Measurements from ENCODE around the gene SLC25A39. TPM values are rescaled to one million over a fixed set of nuclear protein-coding genes. Genes with fewer than 3 reads are reported as not detected.

Gene SLC25A39
- total and polyA plus RNA-seq, 12 donors: 100.0 to 262 (median 157) TPM

- DNase-seq: no peak
- WGBS, 4 donors: 70 to 82% (median 76%) methylated on average over 4 to 6 of the region's 6 CpGs
- Histone ChIP-seq H3K4me3 (no peak overlapping the region), H3K27ac (no peak overlapping the region), H3K9me3 (replicated peaks in 1 of 3) (no peaks in the 10 kb centered on the region), H3K36me3 (replicated peaks in 1 of 2) (no peaks in the 10 kb centered on the region), H3K4me1 (replicated peaks in 1 of 2) (no peaks in the 10 kb centered on the region), H3K27me3 (no peaks in the 10 kb centered on the region)
- TF ChIP-seq CTCF (IDR thresholded peaks at IDR 0.05): no peak
- no peak for TF ChIP-seq POLR2A (IDR thresholded peaks at IDR 0.05)
- intact Hi-C loops (cut with DNase I): no loop called here
Measured at GRCh38 chr17:44272954-44273353, 51.7 kb downstream of the SLC25A39 start.

GRCh38 chr17:44272321-44272951 lies 52.2 kb downstream of the SLC25A39 start:
- no peaks in the 10 kb centered on the region for H3K27me3 ChIP-seq
- H3K36me3 ChIP-seq (replicated peaks in 1 of 2): no peaks in the 10 kb centered on the region
- no peaks in the 10 kb centered on the region for H3K9me3 ChIP-seq (replicated peaks in 1 of 3)
- H3K27ac ChIP-seq: no peak overlapping the region
- DNase-seq: no peak
- no peak overlapping the region for H3K4me3 ChIP-seq
- H3K4me1 ChIP-seq (replicated peaks in 1 of 2): no peaks in the 10 kb centered on the region
- intact Hi-C loops (cut with DNase I): no loop called here
- 71 to 79% (median 77%) methylated on average over 13 of the region's 13 CpGs for WGBS, 4 donors
- TF ChIP-seq POLR2A (IDR thresholded peaks at IDR 0.05): no peak
- no peak for TF ChIP-seq CTCF (IDR thresholded peaks at IDR 0.05)

Small RNA genes lying within 50 kb of the gene (small RNA-seq; reads per million reads assigned to genes)
- gene RF00012 (0 reads per million in 2 donors), gene RN7SL507P (0 to 0.24 reads per million in 2 donors), gene RNU6-453P (0 to 0.08 reads per million in 2 donors)

Other genes with a start within 250 kb of the SLC25A39 start
- 100 to 1,000 TPM in 3 of 9 donors, 10 to 100 TPM in 6; 15.1 to 144 (median 71.7) TPM for gene HDAC5, start 201.2 kb downstream of the SLC25A39 start, total RNA-seq
- gene HDAC5, start 201.2 kb downstream of the SLC25A39 start, polyA plus RNA-seq: 100 to 1,000 TPM in 1 of 3 donors, 10 to 100 TPM in 1, 1 to 10 TPM in 1; 4.8 to 102 (median 83.0) TPM
- 1 to 10 TPM in 3 of 9 donors, under 1 TPM in 5, not detected in 1; 0.49 to 2.6 (median 0.91) TPM for gene HROB, start 182.9 kb downstream of the SLC25A39 start, total RNA-seq
- 1 to 10 TPM in 2 of 3 donors, under 1 TPM in 1; 0.42 to 2.6 (median 1.5) TPM for gene HROB, start 182.9 kb downstream of the SLC25A39 start, polyA plus RNA-seq
- under 1 TPM in 7 of 9 donors, not detected in 2; 0.22 to 0.83 (median 0.39) TPM for gene ASB16, start 154.1 kb downstream of the SLC25A39 start, total RNA-seq
- gene ASB16, start 154.1 kb downstream of the SLC25A39 start, polyA plus RNA-seq: under 1 TPM; 0.13 to 0.48 (median 0.16) TPM
- gene TMUB2, start 137.9 kb downstream of the SLC25A39 start, total RNA-seq: 10 to 100 TPM; 21.8 to 48.6 (median 38.7) TPM
- gene TMUB2, start 137.9 kb downstream of the SLC25A39 start, polyA plus RNA-seq: 10 to 100 TPM; 22.8 to 89.3 (median 79.1) TPM
- gene ATXN7L3, start 124.9 kb downstream of the SLC25A39 start, total RNA-seq: 10 to 100 TPM; 21.3 to 61.4 (median 48.9) TPM
- 10 to 100 TPM; 19.6 to 81.4 (median 47.1) TPM for gene ATXN7L3, start 124.9 kb downstream of the SLC25A39 start, polyA plus RNA-seq
- gene UBTF, start 105.1 kb downstream of the SLC25A39 start, total RNA-seq: 10 to 100 TPM; 42.8 to 92.6 (median 65.5) TPM
- gene UBTF, start 105.1 kb downstream of the SLC25A39 start, polyA plus RNA-seq: 10 to 100 TPM; 37.1 to 80.6 (median 51.3) TPM
- gene SLC4A1, start 56.7 kb downstream of the SLC25A39 start, total RNA-seq: 1 to 10 TPM in 2 of 9 donors, under 1 TPM in 2, not detected in 5; 0.15 to 8.5 (median 0.70) TPM
- under 1 TPM in 2 of 3 donors, not detected in 1; 0.13 to 0.16 TPM for gene SLC4A1, start 56.7 kb downstream of the SLC25A39 start, polyA plus RNA-seq
- gene RUNDC3A, start 16.2 kb downstream of the SLC25A39 start, total RNA-seq: 10 to 100 TPM in 3 of 9 donors, 1 to 10 TPM in 6; 1.6 to 26.4 (median 8.8) TPM
- gene RUNDC3A, start 16.2 kb downstream of the SLC25A39 start, polyA plus RNA-seq: 100 to 1,000 TPM in 1 of 3 donors, 10 to 100 TPM in 2; 19.3 to 133 (median 38.5) TPM
- gene GRN, start 20.5 kb upstream of the SLC25A39 start, total RNA-seq: 100 to 1,000 TPM in 8 of 9 donors, 10 to 100 TPM in 1; 79.0 to 721 (median 415) TPM
- 100 to 1,000 TPM in 1 of 3 donors, 10 to 100 TPM in 2; 91.7 to 111 (median 93.0) TPM for gene GRN, start 20.5 kb upstream of the SLC25A39 start, polyA plus RNA-seq
- 1 to 10 TPM in 7 of 9 donors, under 1 TPM in 2; 0.79 to 5.4 (median 2.6) TPM for gene FAM171A2, start 39.0 kb upstream of the SLC25A39 start, total RNA-seq
- 1 to 10 TPM in 1 of 3 donors, under 1 TPM in 2; 0.13 to 2.7 (median 0.54) TPM for gene FAM171A2, start 39.0 kb upstream of the SLC25A39 start, polyA plus RNA-seq
- 1 to 10 TPM in 3 of 9 donors, under 1 TPM in 5, not detected in 1; 0.06 to 3.2 (median 0.72) TPM for gene ITGA2B, start 64.8 kb upstream of the SLC25A39 start, total RNA-seq
- 1 to 10 TPM in 1 of 3 donors, under 1 TPM in 2; 0.07 to 1.7 (median 0.88) TPM for gene ITGA2B, start 64.8 kb upstream of the SLC25A39 start, polyA plus RNA-seq
- gene GPATCH8, start 178.6 kb upstream of the SLC25A39 start, total RNA-seq: 10 to 100 TPM; 13.6 to 33.6 (median 29.3) TPM
- gene GPATCH8, start 178.6 kb upstream of the SLC25A39 start, polyA plus RNA-seq: 10 to 100 TPM in 2 of 3 donors, 1 to 10 TPM in 1; 7.2 to 30.0 (median 15.5) TPM
- 1 to 10 TPM; 1.1 to 9.1 (median 3.3) TPM for gene FZD2, start 232.7 kb upstream of the SLC25A39 start, total RNA-seq
- 1 to 10 TPM in 2 of 3 donors, under 1 TPM in 1; 0.18 to 2.7 (median 2.3) TPM for gene FZD2, start 232.7 kb upstream of the SLC25A39 start, polyA plus RNA-seq

All from adrenal gland (tissue), 12 donors.